Adrenal gland (tissue), 12 donors: ENCODE results near the gene SEC22C. TPM values are rescaled to one million over a fixed set of nuclear protein-coding genes. Genes with fewer than 3 reads are reported as not detected.

Source experiments
- DNase-seq, 7 donors: peaks; one replicate each; pipeline ENCODE4 v3.0.0-alpha.2; 2019 to 2020
- H3K27ac ChIP-seq, 5 donors: fragments of 200-600 bp; sonication (generic) in 4 of 5; 1 replicate in 3 of 5; 2 replicates in 2 of 5; pipeline versions ENCODE4 v1.5.1 to v1.8.0; 2016 to 2020; ENCODE audit warnings: mild to moderate bottlenecking in 1 of 5
- H3K27me3 ChIP-seq: fragments of 200-600 bp; 2 replicates; pipeline ENCODE4 v1.8.0; 2021
- H3K36me3 ChIP-seq, 2 donors: fragments of 200-600 bp; replicated peaks in 1 of 2; 1 replicate in 1 of 2; 2 replicates in 1 of 2; pipeline versions ENCODE4 v1.5.1 to v1.8.0; 2018 to 2022
- H3K4me1 ChIP-seq, 2 donors: fragments of 200-600 bp; replicated peaks in 1 of 2; 1 replicate in 1 of 2; 2 replicates in 1 of 2; pipeline versions ENCODE4 v1.5.1 to v1.8.0; 2018 to 2021
- H3K4me3 ChIP-seq, 4 donors: fragments of 200-600 bp; sonication (generic) in 3 of 4; one replicate each; pipeline ENCODE4 v1.5.1; 2016 to 2018
- H3K9me3 ChIP-seq, 3 donors: fragments of 200-600 bp; sonication (generic) in 1 of 3; replicated peaks in 1 of 3; 1 replicate in 2 of 3; 2 replicates in 1 of 3; pipeline versions ENCODE4 v1.5.1 to v1.8.0; 2016 to 2021
- POLR2A ChIP-seq, 2 donors: fragments of 450-650 bp; IDR thresholded peaks; one replicate each; pipeline ENCODE4 v1.6.1; 2017; ENCODE audit warnings: antibody characterized with exemption in 2 of 2, mild to moderate bottlenecking in 2 of 2, moderate library complexity in 1 of 2
- WGBS, 4 donors: extraction: QIAGEN DNeasy Blood & Tissue Kit in 2 of 4; methylation state at CpG; one replicate each; pipeline versions ENCODE4 v1.1.5 to v1.1.7; 2013 to 2017; 5-methylcytosine and 5-hydroxymethylcytosine counted together
- intact Hi-C, 2 donors: fragments of 100-400 bp; cut with DNase I; formaldehyde crosslinking; loops; one replicate each; pipeline versions ENCODE4 v1.14.1 to v1.15.0; 2022 to 2023
- polyA plus RNA-seq, 3 donors: library from polyadenylated mRNA; stranded (reverse); fragments of 200-250 nt in 2 of 3; fragments of 350-450 nt in 1 of 3; fragmentation: Illumina TruSeq in 1 of 3; extraction: RNeasy Lipid Tissue Mini Kit (QIAGEN cat#74804) in 1 of 3; gene quantifications; one replicate each; pipeline ENCODE4 v1.2.3, GENCODE V29; 2013 to 2014
- total RNA-seq, 9 donors: library from RNA; depleted of rRNA in 4 of 9; stranded (reverse); fragments of >200 nt in 4 of 9; fragments of 120-200 nt in 1 of 9; fragmentation: NEBNext Ultra II Directional in 1 of 9; extraction: Animal tissue kit (Norgen Biotek cat#: 25700) in 1 of 9; gene quantifications; one replicate each; pipeline versions ENCODE4 v1.1.0 to v1.2.4, GENCODE V29; 2013 to 2023
- TF ChIP-seq, protein P1 (sequence below), 6 experiments: fragments of 450-650 bp in 4 of 6; fragments of 200-600 bp in 2 of 6; sonication (generic) in 1 of 6; IDR thresholded peaks; 1 replicate in 5 of 6; 2 replicates in 1 of 6; pipeline versions ENCODE4 v1.5.1 to v1.8.0; 2016 to 2021; ENCODE audit warnings: antibody characterized with exemption in 6 of 6, mild to moderate bottlenecking in 2 of 6, moderate library complexity in 1 of 6
- donor health status: healthy with polysubstance abuse.
- donor health status: Bipolar disorder and iron deficiency.
- donor health status: DM: yes; HTN: yes; CAD: no.
- donor health status: DM: no; HTN: no; CAD: no.
- donor health status: DM: no; HTN: no; CAD: no.
- donor health status: DM: yes; HTN: yes; CAD: no.

The SEC22C gene
- total and polyA plus RNA-seq, 12 donors, result 13.7 to 65.7 (median 41.8) TPM

DNA sequence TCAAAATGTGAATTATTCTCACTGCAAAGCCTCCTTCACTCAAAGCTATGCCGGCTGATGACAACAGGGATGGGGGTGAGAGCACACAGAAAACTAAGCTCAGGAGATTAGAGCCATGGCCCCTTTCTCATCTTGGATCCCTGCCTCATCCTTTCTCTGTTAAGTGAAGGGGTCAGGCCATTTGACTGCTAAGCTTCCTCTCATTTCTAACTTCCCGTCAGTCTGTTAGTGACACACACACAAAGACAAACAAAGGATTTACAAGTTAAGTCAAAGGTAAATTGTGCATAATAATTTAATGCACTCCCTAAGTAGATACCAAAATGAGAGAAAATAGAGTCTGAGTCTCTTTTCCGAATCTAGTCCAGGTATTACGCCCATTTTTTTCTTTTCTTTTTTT lies 10.0 kb upstream of the SEC22C start:
- intact Hi-C loops, result no loop called here
- WGBS, 4 donors, result 75 to 84% (median 81%) methylated on average over 4 of the region's 4 CpGs
- Histone ChIP-seq H3K4me3 (peak overlapping the region in 1 of 4 donors; percentile 71), H3K4me1 (peaks cover 5 to 15% of the 10 kb centered on the region in 2 donors), H3K9me3 (no peaks in the 10 kb centered on the region), H3K27ac (peak overlapping the region in 4 of 5 donors; percentile 59 to 90 (median 82)), H3K27me3 (no peaks in the 10 kb centered on the region), H3K36me3 (peaks cover 0 to 6% of the 10 kb centered on the region in 2 donors)
- DNase-seq, result peak in 1 of 7 donors; percentile 44
- no peak for TF ChIP-seq POLR2A (IDR thresholded peaks at IDR 0.05)
- TF ChIP-seq, protein P1, sequence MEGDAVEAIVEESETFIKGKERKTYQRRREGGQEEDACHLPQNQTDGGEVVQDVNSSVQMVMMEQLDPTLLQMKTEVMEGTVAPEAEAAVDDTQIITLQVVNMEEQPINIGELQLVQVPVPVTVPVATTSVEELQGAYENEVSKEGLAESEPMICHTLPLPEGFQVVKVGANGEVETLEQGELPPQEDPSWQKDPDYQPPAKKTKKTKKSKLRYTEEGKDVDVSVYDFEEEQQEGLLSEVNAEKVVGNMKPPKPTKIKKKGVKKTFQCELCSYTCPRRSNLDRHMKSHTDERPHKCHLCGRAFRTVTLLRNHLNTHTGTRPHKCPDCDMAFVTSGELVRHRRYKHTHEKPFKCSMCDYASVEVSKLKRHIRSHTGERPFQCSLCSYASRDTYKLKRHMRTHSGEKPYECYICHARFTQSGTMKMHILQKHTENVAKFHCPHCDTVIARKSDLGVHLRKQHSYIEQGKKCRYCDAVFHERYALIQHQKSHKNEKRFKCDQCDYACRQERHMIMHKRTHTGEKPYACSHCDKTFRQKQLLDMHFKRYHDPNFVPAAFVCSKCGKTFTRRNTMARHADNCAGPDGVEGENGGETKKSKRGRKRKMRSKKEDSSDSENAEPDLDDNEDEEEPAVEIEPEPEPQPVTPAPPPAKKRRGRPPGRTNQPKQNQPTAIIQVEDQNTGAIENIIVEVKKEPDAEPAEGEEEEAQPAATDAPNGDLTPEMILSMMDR (IDR thresholded peaks at IDR 0.05), result no peak

DNA sequence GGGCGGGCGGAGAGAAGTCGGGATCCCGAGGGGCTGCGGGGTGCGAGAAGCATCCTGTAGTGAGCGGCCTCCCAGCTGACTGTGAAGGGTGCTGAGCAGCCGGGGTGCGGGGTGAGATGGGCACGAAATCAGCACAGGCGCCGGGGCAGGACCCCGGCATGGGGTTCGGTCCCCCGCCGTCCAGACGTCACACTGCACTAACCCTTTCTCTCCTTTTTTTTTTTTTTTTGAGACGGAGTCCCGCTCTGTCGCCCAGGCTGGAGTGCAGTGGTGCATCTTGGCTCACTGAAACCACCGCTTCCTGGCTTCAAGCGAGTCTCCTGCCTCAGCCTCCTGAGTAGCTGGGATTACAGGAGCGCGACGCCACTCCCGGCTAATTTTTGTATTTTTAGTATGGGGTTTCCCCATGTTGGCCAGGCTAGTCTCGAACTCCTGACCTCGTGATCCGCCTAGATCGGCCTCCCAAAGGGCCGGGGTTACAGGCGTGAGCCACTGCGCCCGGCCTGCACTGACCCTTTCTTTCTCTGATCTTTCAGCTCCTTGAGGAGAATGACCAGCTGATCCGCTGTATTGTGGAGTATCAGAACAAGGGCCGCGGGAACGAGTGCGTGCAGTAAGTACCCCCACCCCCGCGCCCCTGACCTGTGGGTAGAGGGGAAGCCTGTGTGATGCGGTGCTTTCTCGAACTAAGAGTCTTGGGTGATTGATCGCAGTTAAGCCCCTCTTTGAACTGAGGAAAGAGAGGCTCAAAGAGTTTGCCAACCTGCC lies 9.4 kb upstream of the SEC22C start:
- no peaks in the 10 kb centered on the region for H3K9me3 ChIP-seq
- H3K4me3 ChIP-seq, result peak overlapping the region in 2 of 4 donors; percentile 71 to 73
- peak in 3 of 7 donors; percentile 20 to 63 (median 28) for DNase-seq
- no peaks in the 10 kb centered on the region for H3K27me3 ChIP-seq
- H3K4me1 ChIP-seq, result peaks cover 5 to 15% of the 10 kb centered on the region in 2 donors
- H3K36me3 ChIP-seq, result peaks cover 0 to 6% of the 10 kb centered on the region in 2 donors
- 8 to 16% (median 8%) methylated on average over 32 to 44 of the region's 44 CpGs for WGBS, 4 donors
- H3K27ac ChIP-seq, result peak overlapping the region in 4 of 5 donors; percentile 59 to 90 (median 82)
- TF ChIP-seq, protein P1 (IDR thresholded peaks at IDR 0.05), result no peak
- intact Hi-C loops, result no loop called here

DNA sequence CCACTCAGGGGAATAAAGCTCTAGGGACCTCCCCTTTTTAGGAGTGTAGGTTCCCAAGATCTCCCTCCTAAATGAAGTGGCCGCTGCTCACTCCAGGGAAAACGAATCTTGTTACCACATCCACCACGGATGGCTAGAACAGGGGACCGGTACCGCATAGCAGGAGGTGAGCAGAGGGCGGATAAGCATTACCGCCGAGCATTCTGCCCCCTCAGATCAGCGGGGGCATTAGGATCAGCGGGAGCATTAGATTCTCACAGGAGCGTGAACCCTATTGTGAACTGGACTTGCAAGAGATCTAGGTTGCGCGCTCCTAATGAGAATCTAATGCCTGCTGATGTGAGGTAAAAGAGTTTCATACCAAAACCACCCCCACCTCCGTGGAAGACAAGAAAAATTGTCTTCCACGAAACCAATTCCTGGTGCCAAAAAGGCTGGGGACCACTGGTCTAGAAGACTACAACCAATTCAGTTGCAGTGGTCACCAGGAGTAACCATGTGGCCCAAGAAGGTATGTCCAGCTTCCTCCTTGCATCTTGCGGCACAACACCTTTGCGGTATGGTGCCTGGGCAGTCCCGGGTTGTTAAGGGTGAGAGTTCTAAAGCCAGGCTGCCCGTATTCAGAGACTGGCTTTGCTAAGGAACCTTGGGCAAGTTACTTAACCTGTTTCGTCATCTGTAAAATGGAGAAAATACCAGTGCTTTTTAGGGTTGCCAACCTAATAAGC lies 7.8 kb upstream of the SEC22C start:
- Histone ChIP-seq H3K9me3 (no peaks in the 10 kb centered on the region), H3K36me3 (no peaks in the 10 kb centered on the region), H3K27me3 (no peaks in the 10 kb centered on the region), H3K4me1 (peaks cover 5 to 15% of the 10 kb centered on the region in 2 donors), H3K4me3 (peak overlapping the region in 1 of 4 donors; percentile 71), H3K27ac (peak overlapping the region in 2 of 5 donors; percentile 88 to 90)
- intact Hi-C loops, result loop anchor here in 1 of 2 donors (10.0 kb wide), 1 partner anchor 155 kb away; no protein-coding TSS in a partner anchor
- DNase-seq, result peak in 1 of 7 donors; percentile 52
- 88 to 94% (median 93%) methylated on average over 19 to 20 of the region's 20 CpGs for WGBS, 4 donors
- TF ChIP-seq POLR2A (IDR thresholded peaks at IDR 0.05), result no peak
- TF ChIP-seq, protein P1 (IDR thresholded peaks at IDR 0.05), result no peak

DNA sequence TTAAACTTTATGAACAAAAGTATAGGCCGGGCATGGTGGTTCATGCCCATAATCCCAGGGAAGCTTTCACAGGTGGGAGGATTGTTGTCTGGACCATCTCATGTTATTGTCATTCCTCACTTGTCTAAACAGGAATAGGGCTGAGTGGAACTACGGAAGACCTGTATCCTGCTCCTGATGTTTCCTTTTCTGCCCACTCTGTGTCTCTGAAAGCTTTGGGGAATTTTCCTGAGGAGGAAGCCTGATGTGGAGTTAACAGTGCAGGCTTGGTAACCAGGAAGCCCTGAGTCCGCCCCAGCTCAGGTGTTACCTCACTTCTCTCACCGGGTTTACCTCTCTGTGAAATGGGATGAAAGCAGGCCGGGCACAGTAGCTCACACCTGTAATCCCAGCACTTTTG lies 6.9 kb upstream of the SEC22C start:
- H3K27ac ChIP-seq, result no peak overlapping the region
- H3K9me3 ChIP-seq, result no peaks in the 10 kb centered on the region
- DNase-seq, result peak in 1 of 7 donors; percentile 51
- no peaks in the 10 kb centered on the region for H3K36me3 ChIP-seq
- H3K4me3 ChIP-seq, result no peak overlapping the region
- intact Hi-C loops, result loop anchor here in 1 of 2 donors (10.0 kb wide), 1 partner anchor 156 kb away; no protein-coding TSS in a partner anchor
- peaks cover 5 to 15% of the 10 kb centered on the region in 2 donors for H3K4me1 ChIP-seq
- WGBS, 4 donors, result 77 to 84% (median 81%) methylated on average over 5 of the region's 5 CpGs
- TF ChIP-seq, protein P1 (IDR thresholded peaks at IDR 0.05), result no peak
- no peak for TF ChIP-seq POLR2A (IDR thresholded peaks at IDR 0.05)
- H3K27me3 ChIP-seq, result no peaks in the 10 kb centered on the region
